NCI-H1436 (cell line): Measurements from ENCODE around the gene OR8G1.
"Not testable (repeated sequence)": the region's sequence is repeated elsewhere in the genome, so short reads cannot be mapped to it uniquely, and the experiment has no call there.

ENCODE experiments used
- DNase-seq: peaks from one replicate; lab custom pipeline; 2025; lab: John Stamatoyannopoulos, UW

The OR8G1 gene

DNA sequence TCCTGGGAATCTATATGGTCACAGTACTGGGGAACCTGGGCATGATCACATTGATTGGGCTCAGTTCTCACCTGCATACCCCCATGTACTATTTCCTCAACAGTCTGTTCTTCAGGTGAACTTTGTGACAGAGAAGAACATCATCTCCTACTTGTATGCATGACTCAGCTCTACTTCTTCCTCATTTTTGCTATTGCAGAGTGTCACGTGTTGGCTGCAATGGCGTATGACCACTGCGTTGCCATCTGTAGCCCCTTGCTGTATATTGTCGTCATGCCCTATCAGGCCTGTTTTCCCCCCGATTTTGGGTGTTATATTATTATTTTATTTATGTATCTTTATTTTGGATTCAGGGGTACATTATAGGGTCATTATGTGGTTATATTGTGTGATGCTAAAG is 2.4 kb upstream of the OR8G1 start:
- DNase-seq = no peak

- not testable (repeated sequence) for DNase-seq
These were observed 9.0 kb downstream of the OR8G1 start for GRCh38 chr11:124249869-124250268.

DNA sequence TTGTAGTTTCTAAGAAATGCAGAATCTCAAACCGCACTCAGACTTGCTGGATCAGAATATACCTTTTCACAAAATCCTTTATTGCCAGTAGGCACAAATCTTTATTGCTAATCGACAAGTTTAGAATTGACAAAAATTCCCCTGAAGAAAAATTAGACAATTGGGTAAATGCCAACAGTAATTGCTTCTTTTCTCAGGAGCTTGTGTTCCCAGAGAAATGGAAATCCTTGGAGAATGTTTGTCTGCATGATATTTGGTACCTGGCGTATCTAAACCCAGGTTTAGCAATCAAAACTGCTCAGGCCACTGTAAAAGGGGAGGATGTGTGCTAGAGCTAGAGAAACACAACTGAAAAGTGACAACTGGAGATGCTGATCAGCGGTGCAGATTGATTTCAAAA is 15.2 kb downstream of the OR8G1 start, which contains the start of gene OR8G5:
OR8G5 (plus strand) TSS at position 301 of the 400 bp plus-strand sequence. CDS start 8,556 bp downstream, outside the sequence.
- DNase-seq = no peak

GRCh38 chr11:124265041-124265440 is 24.1 kb downstream of the OR8G1 start:
- not testable (repeated sequence) for DNase-seq

GRCh38 chr11:124270886-124271285 is 30.0 kb downstream of the OR8G1 start:
- not testable (repeated sequence) for DNase-seq

- DNase-seq = no peak
These were observed 33.1 kb downstream of the OR8G1 start for GRCh38 chr11:124274000-124274399.

DNA sequence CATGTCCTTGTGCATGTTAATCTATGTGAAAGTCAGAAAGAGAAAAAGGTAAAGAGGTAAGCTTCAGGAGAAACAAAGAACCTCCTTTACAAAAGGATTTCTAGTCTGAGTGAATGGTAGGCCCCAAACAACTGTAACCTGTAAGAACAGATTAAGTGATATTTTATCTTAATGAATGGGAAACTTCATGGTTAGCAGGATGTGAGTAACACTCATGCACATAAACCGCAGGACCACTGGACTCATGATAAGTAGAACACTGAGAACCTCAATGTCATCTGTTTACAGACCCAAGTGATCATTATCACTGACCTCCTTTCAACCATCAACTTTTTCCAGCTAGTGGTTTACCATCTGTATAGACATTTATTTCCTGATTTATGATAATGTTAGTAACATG is 35.2 kb downstream of the OR8G1 start:
- DNase-seq = no peak

- DNase-seq = no peak
These were observed 36.3 kb downstream of the OR8G1 start for GRCh38 chr11:124277207-124277606.

GRCh38 chr11:124277804-124278203 is 36.9 kb downstream of the OR8G1 start:
- no peak for DNase-seq

GRCh38 chr11:124278261-124278660 is 37.4 kb downstream of the OR8G1 start:
- DNase-seq = no peak

- no peak for DNase-seq
These were observed 44.9 kb downstream of the OR8G1 start for GRCh38 chr11:124285610-124286344.

GRCh38 chr11:124294687-124295086 is 53.8 kb downstream of the OR8G1 start:
- DNase-seq = no peak

GRCh38 chr11:124296016-124296415 is 55.1 kb downstream of the OR8G1 start:
- DNase-seq = no peak

DNA sequence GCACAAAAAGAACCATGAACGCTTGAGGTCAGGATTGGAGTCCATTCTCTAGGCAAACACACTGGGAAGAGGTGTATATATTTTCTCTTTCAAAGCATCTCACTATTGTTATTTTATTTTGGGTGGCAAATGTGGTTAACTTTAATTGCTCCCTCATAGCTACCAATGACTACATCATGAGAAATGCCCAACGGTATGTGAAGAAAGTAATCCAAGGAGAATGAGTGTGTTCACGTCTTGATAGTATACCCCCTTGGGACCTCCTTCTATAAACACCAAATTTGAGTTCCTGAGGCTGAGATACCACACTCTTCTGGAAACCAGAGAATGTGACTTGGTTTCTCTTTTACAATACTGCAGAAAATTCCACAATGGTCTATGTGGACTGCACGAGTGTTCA is 57.0 kb downstream of the OR8G1 start:
- DNase-seq = no peak

GRCh38 chr11:124301548-124301947 is 60.7 kb downstream of the OR8G1 start:
- DNase-seq = no peak

DNA sequence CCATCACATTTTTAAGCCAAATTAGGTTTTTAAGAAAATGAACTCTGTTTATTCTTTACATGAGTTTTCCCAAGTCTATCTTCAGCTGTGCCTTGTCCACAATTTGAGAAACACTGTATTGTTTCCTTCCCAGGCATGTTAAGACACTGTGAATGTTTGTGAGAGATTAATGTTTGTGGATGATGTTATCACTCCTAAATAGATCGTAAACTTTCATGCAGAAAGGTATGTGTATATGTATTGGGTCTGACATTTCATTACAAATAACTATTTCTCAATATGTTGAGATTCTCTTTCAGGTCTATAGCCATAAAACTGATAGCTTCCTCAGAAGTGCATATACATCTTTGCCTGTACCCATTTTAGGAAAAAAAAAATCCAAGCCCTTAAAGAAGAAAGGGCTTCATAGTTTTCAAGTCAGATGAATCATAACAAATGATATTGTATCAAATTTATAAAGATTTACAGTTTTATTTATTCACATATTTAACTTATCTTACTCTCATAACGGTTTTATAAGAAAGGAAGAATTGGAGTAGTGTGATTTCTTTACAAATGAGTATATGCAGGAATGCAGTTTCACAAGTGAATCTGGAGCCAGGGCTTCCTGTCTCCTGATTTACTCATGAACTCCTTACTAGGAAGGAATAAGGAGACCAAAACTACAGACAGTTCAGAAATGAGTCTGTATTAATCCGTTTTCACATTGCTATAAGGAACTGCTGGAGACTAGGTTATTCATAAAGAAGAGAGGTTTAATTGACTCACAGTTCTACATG is 61.6 kb downstream of the OR8G1 start:
- no peak for DNase-seq
